ENCODE measurements around the gene BABAM2. TPM values are rescaled to one million over a fixed set of nuclear protein-coding genes. Genes with fewer than 3 reads are reported as not detected.

The BABAM2 gene
- total RNA-seq, 1 experiment from 2014 or later = 46.1 TPM

DNA sequence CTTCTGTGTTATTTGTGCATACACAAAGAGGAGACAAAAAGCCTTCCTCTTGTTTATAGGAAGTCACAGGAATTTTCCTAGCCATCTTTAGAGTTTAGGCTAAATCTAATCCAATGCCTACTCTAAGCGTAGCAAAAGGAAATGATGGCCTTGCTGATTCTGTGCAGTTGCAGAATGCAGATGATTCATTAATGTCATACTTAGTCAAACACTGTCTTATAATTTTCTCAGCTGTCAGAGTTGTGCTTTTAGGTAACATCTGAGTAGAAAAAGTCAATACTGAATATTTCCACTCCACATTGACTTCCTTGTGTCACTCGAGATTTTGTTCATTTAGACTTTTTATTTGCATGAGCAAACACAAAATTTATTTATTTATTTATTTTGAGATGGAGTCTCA is 344.3 kb downstream of the BABAM2 start:
- Histone ChIP-seq H3K4me2 (no peak overlapping the region), H3K36me3 (ENCODE audit: low read depth) (no peaks in the 10 kb centered on the region), H3K4me3 (no peak overlapping the region), H4K20me1 (ENCODE audit: insufficient read depth) (no peaks in the 10 kb centered on the region), H3K27me3 (ENCODE audit: insufficient read depth, low read depth) (no peaks in the 10 kb centered on the region), H3K9me3 (ENCODE audit: insufficient read depth, low read depth) (no peaks in the 10 kb centered on the region), H3K4me1 (replicated peaks; ENCODE audit: insufficient read depth) (no peaks in the 10 kb centered on the region), H3K9me2 (ENCODE audit: insufficient read depth) (peaks cover 3% of the 10 kb centered on the region; the same call in 1 of the 2 replicates), H2AFZ (no peak overlapping the region), H3F3A (ENCODE audit: insufficient read depth, low read depth) (no peaks in the 10 kb centered on the region), H3K27ac (no peak overlapping the region), H3K79me2 (ENCODE audit: low read depth) (no peaks in the 10 kb centered on the region)
- ChIA-PET CTCF (no interaction called here), POLR2A (ENCODE audit: unreplicated experiment) (no interaction called here)
- intact Hi-C loops (cut with micrococcal nuclease; ENCODE audit: unreplicated experiment) = no loop called here
- DNase-seq = no peak
- BruUV-seq (replicated peaks) = no TSS peak
- TF ChIP-seq EZH2 (IDR thresholded peaks at IDR 0.05; ENCODE audit: low read depth) = no peak
- TF ChIP-seq, protein P1, sequence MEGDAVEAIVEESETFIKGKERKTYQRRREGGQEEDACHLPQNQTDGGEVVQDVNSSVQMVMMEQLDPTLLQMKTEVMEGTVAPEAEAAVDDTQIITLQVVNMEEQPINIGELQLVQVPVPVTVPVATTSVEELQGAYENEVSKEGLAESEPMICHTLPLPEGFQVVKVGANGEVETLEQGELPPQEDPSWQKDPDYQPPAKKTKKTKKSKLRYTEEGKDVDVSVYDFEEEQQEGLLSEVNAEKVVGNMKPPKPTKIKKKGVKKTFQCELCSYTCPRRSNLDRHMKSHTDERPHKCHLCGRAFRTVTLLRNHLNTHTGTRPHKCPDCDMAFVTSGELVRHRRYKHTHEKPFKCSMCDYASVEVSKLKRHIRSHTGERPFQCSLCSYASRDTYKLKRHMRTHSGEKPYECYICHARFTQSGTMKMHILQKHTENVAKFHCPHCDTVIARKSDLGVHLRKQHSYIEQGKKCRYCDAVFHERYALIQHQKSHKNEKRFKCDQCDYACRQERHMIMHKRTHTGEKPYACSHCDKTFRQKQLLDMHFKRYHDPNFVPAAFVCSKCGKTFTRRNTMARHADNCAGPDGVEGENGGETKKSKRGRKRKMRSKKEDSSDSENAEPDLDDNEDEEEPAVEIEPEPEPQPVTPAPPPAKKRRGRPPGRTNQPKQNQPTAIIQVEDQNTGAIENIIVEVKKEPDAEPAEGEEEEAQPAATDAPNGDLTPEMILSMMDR (conservative IDR thresholded peaks at IDR 0.05) = no peak

DNA sequence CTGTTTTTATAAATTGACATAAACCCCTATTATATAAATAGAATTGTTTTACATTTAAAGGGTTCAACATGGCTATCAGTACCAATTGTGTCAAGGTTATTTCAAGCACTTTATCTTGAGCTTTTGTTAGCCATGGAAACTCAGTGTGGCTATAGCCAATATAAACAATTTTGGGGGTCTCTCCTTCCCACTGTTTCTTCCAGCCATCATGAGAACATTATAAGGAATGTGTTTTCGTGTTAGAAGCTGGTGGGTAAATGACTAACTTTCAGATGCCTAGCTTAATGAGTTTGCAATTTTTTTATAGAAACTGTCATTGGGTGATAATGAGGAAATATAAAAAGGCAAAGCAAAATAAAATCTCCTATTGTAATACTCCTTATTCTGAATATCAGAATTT is 348.7 kb downstream of the BABAM2 start:
- TF ChIP-seq, protein P1 (conservative IDR thresholded peaks at IDR 0.05) = no peak
- no peak for TF ChIP-seq EZH2 (IDR thresholded peaks at IDR 0.05; ENCODE audit: low read depth)
- CTCF ChIA-PET = interaction anchor here (0.7 kb wide), 2 partner anchors 37 to 1152 kb away, joined by 3 to 6 read pairs; no protein-coding TSS in a partner anchor

DNA sequence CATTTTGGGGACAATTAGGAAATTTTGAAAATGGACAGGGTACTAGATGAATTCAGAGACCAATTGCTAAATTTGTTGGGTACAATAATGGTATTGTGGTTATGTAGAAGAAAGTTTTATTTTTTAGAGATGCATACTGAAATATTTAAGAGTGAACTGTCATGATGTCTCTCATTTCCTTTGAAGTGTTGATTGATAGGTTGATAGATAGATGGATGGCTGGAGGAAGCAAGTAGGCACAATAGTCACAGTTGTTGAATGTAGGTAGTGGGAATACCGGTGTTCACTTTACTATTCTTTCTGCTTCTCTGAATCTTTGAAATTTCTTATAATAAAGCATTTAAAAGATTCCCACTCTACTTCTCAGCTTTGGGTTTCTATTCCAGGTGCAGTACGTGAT is 350.4 kb downstream of the BABAM2 start:
- DNase-seq = no peak
- H4K20me1 ChIP-seq (ENCODE audit: insufficient read depth) = no peaks in the 10 kb centered on the region
- no peak overlapping the region for H3K27ac ChIP-seq
- TF ChIP-seq, protein P1 (conservative IDR thresholded peaks at IDR 0.05) = no peak
- no peak overlapping the region for H3K4me3 ChIP-seq
- H3F3A ChIP-seq (ENCODE audit: insufficient read depth, low read depth) = no peaks in the 10 kb centered on the region; the same call in 1 of the 2 replicates
- intact Hi-C loops (cut with micrococcal nuclease; ENCODE audit: unreplicated experiment) = no loop called here
- H3K27me3 ChIP-seq (ENCODE audit: insufficient read depth, low read depth) = no peaks in the 10 kb centered on the region
- CTCF ChIA-PET = no interaction called here
- H3K9me3 ChIP-seq (ENCODE audit: insufficient read depth, low read depth) = no peaks in the 10 kb centered on the region
- POLR2A ChIA-PET (ENCODE audit: unreplicated experiment) = no interaction called here
- H3K9me2 ChIP-seq (ENCODE audit: insufficient read depth) = no peaks in the 10 kb centered on the region
- H2AFZ ChIP-seq = no peak overlapping the region
- no peak overlapping the region for H3K4me2 ChIP-seq
- 0 out of 2 replicates have a peak, but pooled peaks cover 5% of the 10 kb centered on the region for H3K36me3 ChIP-seq (ENCODE audit: low read depth)
- no peaks in the 10 kb centered on the region for H3K79me2 ChIP-seq (ENCODE audit: low read depth)
- no peaks in the 10 kb centered on the region for H3K4me1 ChIP-seq (replicated peaks; ENCODE audit: insufficient read depth)
- BruUV-seq (replicated peaks) = no TSS peak

More for the DNA sequence above, 348.7 kb downstream of the BABAM2 start:
- H3K27ac ChIP-seq = no peak overlapping the region
- no peaks in the 10 kb centered on the region for H3K9me3 ChIP-seq (ENCODE audit: insufficient read depth, low read depth)
- intact Hi-C loops (cut with micrococcal nuclease; ENCODE audit: unreplicated experiment) = no loop called here
- no peaks in the 10 kb centered on the region for H3K36me3 ChIP-seq (ENCODE audit: low read depth)
- H3K27me3 ChIP-seq (ENCODE audit: insufficient read depth, low read depth) = no peaks in the 10 kb centered on the region
- H3K9me2 ChIP-seq (ENCODE audit: insufficient read depth) = no peaks in the 10 kb centered on the region
- POLR2A ChIA-PET (ENCODE audit: unreplicated experiment) = interaction anchor here (0.6 kb wide), 2 partner anchors 11 to 14 kb away, joined by 4 to 6 read pairs; no protein-coding TSS in a partner anchor
- no peaks in the 10 kb centered on the region for H3K79me2 ChIP-seq (ENCODE audit: low read depth)
- no peaks in the 10 kb centered on the region for H3K4me1 ChIP-seq (replicated peaks; ENCODE audit: insufficient read depth)
- H3K4me3 ChIP-seq = no peak overlapping the region
- H2AFZ ChIP-seq = no peak overlapping the region
- H4K20me1 ChIP-seq (ENCODE audit: insufficient read depth) = no peaks in the 10 kb centered on the region
- BruUV-seq (replicated peaks) = no TSS peak
- no peak overlapping the region for H3K4me2 ChIP-seq
- no peaks in the 10 kb centered on the region; the same call in 1 of the 2 replicates for H3F3A ChIP-seq (ENCODE audit: insufficient read depth, low read depth)
- no peak for DNase-seq
